K562 (cell line): ENCODE measurements around the gene PLAC9.

Source experiments
- ARID2 ChIP-seq: fragments of 450-650 bp; IDR thresholded peaks from 2 replicates; pipeline ENCODE4 v1.6.1; 2017; ENCODE audit warnings: antibody characterized with exemption, mild to moderate bottlenecking
- BACH1 ChIP-seq: fragments of 200-800 bp; sonication (Bioruptor generic); IDR thresholded peaks from 2 replicates; pipeline ENCODE4 v1.6.1; 2016; ENCODE audit warnings: missing genetic modification characterization, missing compliant biosample characterization
- CTCF ChIP-seq, 3 experiments: IDR thresholded peaks in 2 of 3; conservative IDR thresholded peaks in 1 of 3; 2 replicates each; pipeline ENCODE4 v1.5.1; 2011 to 2012; ENCODE audit warnings: low read length in 3 of 3, mild to moderate bottlenecking in 3 of 3, control low read depth in 2 of 3, improper control_type of control experiment in 1 of 3, inconsistent platforms in 1 of 3, low read depth in 1 of 3, mixed read lengths in 1 of 3, moderate library complexity in 1 of 3; ENCODE audit not compliant: insufficient read depth in 2 of 3
- EGR1 ChIP-seq: fragments of 450-650 bp; conservative IDR thresholded peaks from 2 replicates; pipeline ENCODE4 v1.6.1; 2017; ENCODE audit warnings: mild to moderate bottlenecking
- EHMT2 ChIP-seq: fragments of 450-650 bp; IDR thresholded peaks from 2 replicates; pipeline ENCODE4 v1.6.1; 2018; ENCODE audit warnings: antibody characterized with exemption
- FOXA1 ChIP-seq: fragments of 450-650 bp; IDR thresholded peaks from 2 replicates; pipeline ENCODE4 v1.6.1; 2016; ENCODE audit warnings: mild to moderate bottlenecking, borderline replicate concordance
- MEF2D ChIP-seq: conservative IDR thresholded peaks from 2 replicates; pipeline ENCODE4 v1.6.1; 2016; ENCODE audit warnings: low read depth, missing genetic modification characterization, missing compliant biosample characterization
- MEIS2 ChIP-seq: fragments of 450-650 bp; IDR thresholded peaks from 2 replicates; pipeline ENCODE4 v1.6.1; 2014; ENCODE audit warnings: mild to moderate bottlenecking; ENCODE audit not compliant: partially characterized antibody
- POLR2A ChIP-seq: fragments of 450-650 bp; conservative IDR thresholded peaks from 2 replicates; pipeline ENCODE4 v1.6.1; 2016
- SIN3A ChIP-seq, 2 experiments: fragments of 150-350 bp in 1 of 2; IDR thresholded peaks; 2 replicates each; pipeline ENCODE4 v1.6.1; 2011 to 2016; ENCODE audit warnings: borderline replicate concordance in 2 of 2, low read depth in 2 of 2, low read length in 2 of 2, mild to moderate bottlenecking in 2 of 2, moderate library complexity in 2 of 2; ENCODE audit not compliant: control insufficient read depth in 1 of 2
- ZBTB17 ChIP-seq: fragments of 450-650 bp; formaldehyde crosslinking; IDR thresholded peaks from 2 replicates; pipeline ENCODE4 v1.4.0; 2020; ENCODE audit warnings: mild to moderate bottlenecking
- TF ChIP-seq, protein P1 (sequence below): fragments of 250-450 bp; sonication (Bioruptor Pico); IDR thresholded peaks from 2 replicates; pipeline ENCODE4 v1.5.0; 2021
- TF ChIP-seq, protein P2 (sequence below): sonication (generic); formaldehyde crosslinking; IDR thresholded peaks from 2 replicates; pipeline ENCODE4 v1.8.0; 2023; ENCODE audit warnings: mild to moderate bottlenecking, missing genetic modification reagents
- TF ChIP-seq, protein P3 (sequence below), 3 experiments: fragments of 200-800 bp in 1 of 3; sonication (Bioruptor generic) in 1 of 3; sonication (generic) in 1 of 3; formaldehyde crosslinking in 1 of 3; IDR thresholded peaks; 2 replicates each; pipeline versions ENCODE4 v1.6.1 to v1.8.0; 2016 to 2022; ENCODE audit warnings: mild to moderate bottlenecking in 2 of 3, missing compliant biosample characterization in 2 of 3, missing genetic modification characterization in 2 of 3, missing genetic modification reagents in 1 of 3

- TF ChIP-seq, protein P1, sequence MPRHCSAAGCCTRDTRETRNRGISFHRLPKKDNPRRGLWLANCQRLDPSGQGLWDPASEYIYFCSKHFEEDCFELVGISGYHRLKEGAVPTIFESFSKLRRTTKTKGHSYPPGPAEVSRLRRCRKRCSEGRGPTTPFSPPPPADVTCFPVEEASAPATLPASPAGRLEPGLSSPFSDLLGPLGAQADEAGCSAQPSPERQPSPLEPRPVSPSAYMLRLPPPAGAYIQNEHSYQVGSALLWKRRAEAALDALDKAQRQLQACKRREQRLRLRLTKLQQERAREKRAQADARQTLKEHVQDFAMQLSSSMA (CRISPR knock-in tag) = no peak
- TF ChIP-seq, protein P2, sequence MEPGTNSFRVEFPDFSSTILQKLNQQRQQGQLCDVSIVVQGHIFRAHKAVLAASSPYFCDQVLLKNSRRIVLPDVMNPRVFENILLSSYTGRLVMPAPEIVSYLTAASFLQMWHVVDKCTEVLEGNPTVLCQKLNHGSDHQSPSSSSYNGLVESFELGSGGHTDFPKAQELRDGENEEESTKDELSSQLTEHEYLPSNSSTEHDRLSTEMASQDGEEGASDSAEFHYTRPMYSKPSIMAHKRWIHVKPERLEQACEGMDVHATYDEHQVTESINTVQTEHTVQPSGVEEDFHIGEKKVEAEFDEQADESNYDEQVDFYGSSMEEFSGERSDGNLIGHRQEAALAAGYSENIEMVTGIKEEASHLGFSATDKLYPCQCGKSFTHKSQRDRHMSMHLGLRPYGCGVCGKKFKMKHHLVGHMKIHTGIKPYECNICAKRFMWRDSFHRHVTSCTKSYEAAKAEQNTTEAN = no peak
- TF ChIP-seq CTCF (IDR thresholded peaks at IDR 0.05 in 2 of 3, conservative IDR thresholded peaks at IDR 0.05 in 1 of 3; ENCODE audit: insufficient read depth in 2 of 3, low read depth in 1 of 3, low read length in 3 of 3) (no peak), EGR1 (no peak), POLR2A (no peak), ARID2 (no peak), ZBTB17 (no peak), SIN3A (IDR thresholded peaks at IDR 0.05; ENCODE audit: borderline replicate concordance in 2 of 2, control insufficient read depth in 1 of 2, low read depth in 2 of 2, low read length in 2 of 2) (no peak), MEF2D (tag) (no peak), MEIS2 (no peak), BACH1 (tag) (no peak), EHMT2 (no peak), FOXA1 (no peak)
- TF ChIP-seq, protein P3, sequence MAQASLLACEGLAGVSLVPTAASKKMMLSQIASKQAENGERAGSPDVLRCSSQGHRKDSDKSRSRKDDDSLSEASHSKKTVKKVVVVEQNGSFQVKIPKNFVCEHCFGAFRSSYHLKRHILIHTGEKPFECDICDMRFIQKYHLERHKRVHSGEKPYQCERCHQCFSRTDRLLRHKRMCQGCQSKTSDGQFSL (CRISPR knock-in tag; IDR thresholded peaks at IDR 0.05) = no peak
- TF ChIP-seq, protein P3 (tag; IDR thresholded peaks at IDR 0.05) = no peak
Observed at GRCh38 chr10:80154978-80155695, 22.6 kb downstream of the PLAC9 start.
